ENCODE data around the gene SOX6.
"Not testable (repeated sequence)": the region's sequence is repeated elsewhere in the genome, so short reads cannot be mapped to it uniquely, and the experiment has no call there.

Gene SOX6

GRCh38 chr11:16180868-16181267 lies 175.5 kb downstream of the SOX6 start:
- no peak for DNase-seq

- DNase-seq = peak; percentile 77
Observed at GRCh38 chr11:16179676-16180075, 176.7 kb downstream of the SOX6 start.

GRCh38 chr11:16178273-16178672 lies 178.1 kb downstream of the SOX6 start:
- DNase-seq = no peak

- DNase-seq = no peak
Observed at GRCh38 chr11:16177688-16178087, 178.7 kb downstream of the SOX6 start.

DNA sequence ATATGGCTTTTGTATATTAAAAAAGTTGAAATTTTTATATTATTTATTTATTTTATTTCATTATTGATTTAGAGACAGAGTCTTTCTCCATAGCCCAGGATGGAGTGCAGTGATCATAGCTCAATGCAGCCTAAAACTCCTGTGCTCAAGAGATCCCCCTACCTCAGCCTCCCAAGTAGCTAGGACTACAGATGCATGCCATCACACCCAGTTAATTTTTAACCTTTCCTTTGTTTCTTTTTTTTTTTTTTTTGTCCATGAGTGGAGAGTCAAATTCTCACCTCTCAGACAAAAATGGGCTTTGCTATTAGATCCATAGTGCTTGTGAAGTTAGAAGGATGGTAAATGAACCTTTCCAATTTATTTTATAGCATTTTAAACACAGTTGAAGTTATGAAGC lies 182.5 kb downstream of the SOX6 start:
- no peak for DNase-seq

DNA sequence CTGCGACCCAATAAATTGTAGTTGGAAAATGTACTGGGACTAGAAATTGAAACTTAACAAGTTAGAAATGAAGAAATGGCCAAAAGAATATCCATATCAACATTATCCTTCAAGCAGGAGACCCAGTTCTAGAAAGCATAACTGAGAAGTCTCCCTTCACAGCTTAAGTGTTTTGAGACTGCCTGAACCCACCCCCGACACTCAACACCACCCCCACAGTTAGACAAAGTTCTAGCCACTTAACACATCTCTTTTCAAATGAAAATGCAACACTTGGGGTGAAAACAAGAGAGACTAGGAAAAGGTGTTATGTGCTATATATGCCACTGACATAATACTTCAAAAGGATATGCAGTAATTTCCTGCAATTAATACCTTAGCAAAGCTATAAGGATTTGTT lies 184.5 kb downstream of the SOX6 start:
- DNase-seq = no peak

- peak; percentile 89 for DNase-seq
Observed at GRCh38 chr11:16169956-16170847, 186.1 kb downstream of the SOX6 start.

GRCh38 chr11:16169541-16169940 lies 186.8 kb downstream of the SOX6 start:
- DNase-seq = peak; percentile 77

GRCh38 chr11:16167706-16168487 lies 188.4 kb downstream of the SOX6 start:
- no peak for DNase-seq

DNA sequence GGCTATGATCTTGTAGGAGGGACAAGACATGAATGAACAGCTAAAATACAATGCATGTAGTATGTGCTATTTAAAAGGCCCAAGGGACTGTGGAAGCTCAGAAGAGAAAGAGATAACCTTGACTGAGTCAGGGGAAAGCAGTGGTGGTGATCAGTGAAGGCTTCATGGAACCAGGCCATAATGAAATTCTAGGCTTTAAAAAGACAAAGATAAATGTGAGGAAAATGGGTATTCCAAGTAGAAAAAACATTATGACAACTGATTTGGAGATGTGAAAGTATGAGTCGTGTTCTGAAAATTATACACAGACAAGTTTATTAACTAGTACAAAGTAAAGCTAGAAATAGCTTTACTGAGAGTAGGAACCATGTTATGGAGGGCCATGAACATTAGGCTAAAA lies 189.8 kb downstream of the SOX6 start:
- DNase-seq = peak; percentile 67

DNA sequence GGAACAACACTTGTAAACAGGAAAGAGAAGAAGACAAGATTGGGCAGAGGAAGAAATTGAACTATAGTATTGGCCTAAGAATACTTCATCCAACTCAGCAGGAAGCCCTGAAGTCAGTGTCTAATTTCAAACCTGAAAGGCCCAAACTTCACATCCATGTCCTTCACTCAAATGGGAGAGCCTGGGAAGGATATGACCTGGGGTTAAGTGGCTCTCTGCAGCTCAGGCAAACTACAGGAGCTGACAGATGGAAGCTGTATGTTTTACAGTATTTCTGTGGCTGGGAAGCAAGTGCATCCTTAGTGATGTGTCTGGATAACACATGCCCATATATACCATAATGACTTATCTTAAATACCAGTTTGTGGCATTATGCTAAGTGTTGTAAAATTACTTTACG lies 196.2 kb downstream of the SOX6 start:
- no peak for DNase-seq

- no peak for DNase-seq
Observed at GRCh38 chr11:16158426-16158994, 197.8 kb downstream of the SOX6 start.

- no peak for DNase-seq
Observed at GRCh38 chr11:16157327-16157726, 199.0 kb downstream of the SOX6 start.

DNA sequence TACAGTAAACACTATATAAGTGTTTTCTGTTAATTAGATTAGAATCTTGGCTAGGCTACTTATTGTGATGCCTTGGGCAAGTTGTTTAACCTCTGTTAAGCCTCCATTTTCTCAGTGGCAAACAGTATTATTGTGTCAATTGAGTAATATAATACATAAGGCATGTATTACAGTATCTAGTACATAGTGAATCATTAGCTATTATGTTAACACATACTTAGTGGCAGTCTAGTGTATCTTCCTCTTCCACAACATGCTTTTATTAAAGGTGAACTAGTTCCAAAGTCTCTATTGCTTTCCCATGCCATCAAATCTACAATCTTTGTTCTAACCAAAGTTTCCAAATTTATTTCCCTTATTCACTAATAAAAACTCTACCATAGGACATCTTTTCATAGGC lies 200.9 kb downstream of the SOX6 start:
- DNase-seq = no peak

DNA sequence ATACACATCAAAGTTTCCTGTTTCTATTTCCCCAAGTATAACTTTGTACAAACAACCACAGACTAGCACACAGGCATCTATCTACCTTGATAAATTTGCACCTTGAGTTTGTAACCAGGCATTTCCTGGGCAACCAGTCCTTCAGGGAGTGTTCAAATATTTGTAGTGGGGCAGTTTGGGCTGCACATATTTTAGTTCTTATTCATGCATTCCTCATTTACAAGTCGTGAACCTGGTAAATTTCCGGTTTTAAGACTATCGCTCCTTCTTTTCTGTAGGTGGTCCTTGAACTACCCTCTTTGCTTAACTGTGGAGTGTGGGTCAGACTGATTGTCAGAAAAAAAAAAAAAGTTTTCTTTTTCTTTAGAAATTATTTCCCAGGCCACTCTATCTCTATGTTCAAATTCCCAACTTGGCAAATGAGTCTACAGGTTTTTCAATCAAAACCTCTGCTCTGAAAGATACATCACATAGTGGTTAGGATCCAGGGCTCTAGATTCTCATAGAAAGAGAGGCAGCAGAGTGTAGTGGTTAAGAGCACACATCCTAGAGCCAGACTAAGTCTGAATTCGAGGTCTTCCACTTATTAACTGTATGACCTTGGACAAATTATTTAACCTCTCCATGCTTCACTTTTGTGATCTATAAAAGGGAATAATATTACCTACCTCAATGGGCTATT lies 201.5 kb downstream of the SOX6 start:
- DNase-seq = peak; percentile 25

- no peak for DNase-seq
Observed at GRCh38 chr11:16153951-16154350, 202.4 kb downstream of the SOX6 start.

- no peak for DNase-seq
Observed at GRCh38 chr11:16151138-16151537, 205.2 kb downstream of the SOX6 start.

DNA sequence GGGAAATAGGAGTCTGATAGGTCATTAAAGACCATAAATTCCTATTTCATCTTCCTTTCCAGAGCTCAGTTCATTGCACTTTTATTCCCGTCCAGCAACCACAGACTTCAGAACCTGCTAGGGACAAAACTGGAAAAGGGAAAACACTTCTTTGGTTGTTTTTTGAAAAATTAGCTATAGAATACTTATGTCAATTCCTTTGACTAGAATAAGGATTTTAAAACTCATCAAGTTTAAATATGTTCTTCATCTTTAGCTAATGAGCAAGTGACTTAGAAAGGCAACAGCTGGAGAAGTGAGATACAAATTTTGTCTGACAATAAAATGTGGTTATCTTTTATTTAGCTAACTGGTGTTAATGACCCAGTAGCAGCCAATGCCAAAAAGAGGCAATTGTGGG lies 206.9 kb downstream of the SOX6 start:
- no peak for DNase-seq

DNA sequence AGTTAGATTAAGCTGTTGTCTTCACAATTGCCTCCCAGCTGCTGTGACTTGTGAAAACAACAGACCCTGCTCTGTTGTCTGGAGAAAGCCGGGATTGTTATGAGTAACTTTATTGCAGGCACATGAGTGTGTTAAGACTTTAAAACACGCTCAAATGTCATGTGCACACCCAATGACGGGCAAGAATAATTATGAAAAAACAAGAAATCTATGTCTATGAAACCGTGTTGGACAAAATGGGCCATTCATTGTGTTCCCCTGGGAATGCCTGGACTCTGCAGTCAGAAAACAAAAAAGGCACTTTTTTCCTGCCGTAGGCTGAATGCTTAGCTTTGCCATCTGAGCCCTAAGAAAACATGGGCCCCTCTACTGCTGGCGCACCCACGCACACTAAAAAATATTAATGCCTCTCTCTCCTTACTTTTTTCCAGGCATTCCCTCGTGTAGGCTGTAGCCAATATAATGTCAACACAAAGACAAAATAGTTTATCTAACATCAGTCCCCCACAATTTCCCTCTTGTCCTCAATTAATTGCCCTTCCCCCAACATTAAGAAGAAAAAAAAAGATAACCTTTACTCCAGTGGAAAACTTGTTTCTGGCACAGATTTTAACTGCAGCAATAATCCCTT lies 207.9 kb downstream of the SOX6 start:
- DNase-seq = no peak

DNA sequence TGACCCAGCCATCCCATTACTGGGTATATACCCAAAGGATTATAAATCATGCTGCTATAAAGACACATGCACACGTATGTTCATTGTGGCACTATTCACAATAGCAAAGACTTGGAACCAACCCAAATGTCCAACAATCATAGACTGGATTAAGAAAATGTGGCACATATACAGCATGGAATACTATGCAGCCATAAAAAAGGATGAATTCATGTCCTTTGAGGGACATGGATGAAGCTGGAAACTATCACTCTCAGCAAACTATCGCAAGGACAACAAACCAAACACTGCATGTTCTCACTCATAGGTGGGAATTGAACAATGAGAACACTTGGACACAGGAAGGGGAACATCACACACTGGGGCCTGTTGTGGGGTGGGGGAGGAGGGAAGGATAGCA lies 209.4 kb downstream of the SOX6 start:
- not testable (repeated sequence) for DNase-seq

DNA sequence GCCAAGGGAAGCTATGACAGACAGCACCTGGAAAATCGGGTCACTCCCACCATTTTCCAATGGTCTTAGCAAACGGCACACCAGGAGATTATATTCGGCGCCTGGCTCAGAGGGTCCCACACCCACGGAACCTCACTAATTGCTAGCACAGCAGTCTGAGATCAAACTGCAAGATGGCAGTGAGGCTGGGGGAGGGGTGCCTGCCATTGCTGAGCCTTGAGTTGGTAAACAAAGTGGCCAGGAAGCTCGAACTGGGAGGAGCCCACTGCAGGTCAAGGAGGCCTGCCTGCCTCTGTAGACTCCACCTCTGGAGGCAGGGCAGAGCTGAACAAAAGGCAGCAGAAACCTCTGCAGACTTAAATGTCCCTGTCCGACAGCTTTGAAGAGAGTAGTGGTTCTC lies 214.7 kb downstream of the SOX6 start:
- not testable (repeated sequence) for DNase-seq

GRCh38 chr11:16141162-16141561 lies 215.2 kb downstream of the SOX6 start:
- DNase-seq = not testable (repeated sequence)
